ENCODE measurements around the gene LCOR.

GRCh38 chr10:97017474-97017903, 185.4 kb downstream of the LCOR start:
- no peak for TF ChIP-seq CTCF (conservative IDR thresholded peaks at IDR 0.05)
- no peak for TF ChIP-seq ZFX (IDR thresholded peaks at IDR 0.05)
